Mesenchymal stem cell (in vitro differentiated cells and primary cell): ENCODE data around the gene EFHD2.
"Not testable (repeated sequence)": the region's sequence is repeated elsewhere in the genome, so short reads cannot be mapped to it uniquely, and the experiment has no call there.

Source experiments
- DNase-seq: peaks from one replicate; pipeline ENCODE4 v3.0.0-alpha.2; 2013
- H2AFZ ChIP-seq: one replicate; pipeline ENCODE4 v1.6.1; 2013; ENCODE audit warnings: low read depth, mild to moderate bottlenecking, control low read depth, inconsistent platforms, low read length, moderate library complexity
- H2AK5ac ChIP-seq: 2 replicates; pipeline ENCODE4 v1.6.1; 2013; ENCODE audit warnings: low read length, moderate library complexity, mild to moderate bottlenecking, inconsistent platforms; ENCODE audit not compliant: severe bottlenecking
- H2BK120ac ChIP-seq: one replicate; pipeline ENCODE4 v1.6.1; 2013; ENCODE audit warnings: low read depth, mild to moderate bottlenecking, inconsistent platforms, low read length, moderate library complexity
- H2BK12ac ChIP-seq, 2 experiments: one replicate each; pipeline ENCODE4 v1.6.1; 2013; ENCODE audit warnings: inconsistent platforms in 2 of 2, low read length in 2 of 2, mild to moderate bottlenecking in 2 of 2, moderate library complexity in 2 of 2, control low read depth in 1 of 2
- H2BK15ac ChIP-seq: one replicate; pipeline ENCODE4 v1.6.1; 2013; ENCODE audit warnings: mild to moderate bottlenecking, low read depth, inconsistent platforms; ENCODE audit not compliant: poor library complexity, severe bottlenecking
- H2BK5ac ChIP-seq: 2 replicates; pipeline ENCODE4 v1.6.1; 2013; ENCODE audit warnings: low read depth, mild to moderate bottlenecking, low read length, control low read depth, inconsistent platforms; ENCODE audit not compliant: poor library complexity, severe bottlenecking
- H3K14ac ChIP-seq, 2 experiments: one replicate each; pipeline ENCODE4 v1.6.1; 2013; ENCODE audit warnings: inconsistent platforms in 2 of 2, low read length in 2 of 2, control low read depth in 1 of 2, mild to moderate bottlenecking in 1 of 2, moderate library complexity in 1 of 2
- H3K18ac ChIP-seq, 2 experiments: one replicate each; pipeline ENCODE4 v1.6.1; 2013; ENCODE audit warnings: inconsistent platforms in 2 of 2, low read length in 2 of 2, control low read depth in 1 of 2, low read depth in 1 of 2, mild to moderate bottlenecking in 1 of 2
- H3K23ac ChIP-seq, 2 experiments: one replicate each; pipeline ENCODE4 v1.6.1; 2013; ENCODE audit warnings: inconsistent platforms in 2 of 2, low read length in 2 of 2, mild to moderate bottlenecking in 2 of 2, moderate library complexity in 2 of 2, control low read depth in 1 of 2
- H3K27ac ChIP-seq: 2 replicates; pipeline ENCODE4 v1.5.1; 2013; ENCODE audit warnings: mild to moderate bottlenecking, moderate library complexity, low read length, control low read depth, inconsistent platforms; ENCODE audit not compliant: poor library complexity, severe bottlenecking
- H3K27me3 ChIP-seq, 2 experiments: 2 replicates each; pipeline versions ENCODE4 v1.6.1 to v1.7.0; 2013; ENCODE audit warnings: low read length in 2 of 2, mild to moderate bottlenecking in 2 of 2, moderate library complexity in 2 of 2, control low read depth in 1 of 2, inconsistent platforms in 1 of 2; ENCODE audit not compliant: control insufficient read depth in 1 of 2, insufficient read depth in 1 of 2
- H3K36me3 ChIP-seq, 2 experiments: 2 replicates each; pipeline versions ENCODE4 v1.6.1 to v1.7.0; 2013; ENCODE audit warnings: low read length in 2 of 2, control low read depth in 1 of 2, inconsistent platforms in 1 of 2, low read depth in 1 of 2, mild to moderate bottlenecking in 1 of 2; ENCODE audit not compliant: insufficient read depth in 2 of 2, control insufficient read depth in 1 of 2
- H3K4ac ChIP-seq, 2 experiments: one replicate each; pipeline ENCODE4 v1.6.1; 2013; ENCODE audit warnings: inconsistent platforms in 2 of 2, low read length in 2 of 2, mild to moderate bottlenecking in 2 of 2, moderate library complexity in 2 of 2, control low read depth in 1 of 2, low read depth in 1 of 2
- H3K4me1 ChIP-seq: 2 replicates; pipeline ENCODE4 v1.6.1; 2013; ENCODE audit warnings: low read depth, low read length, control low read depth; ENCODE audit not compliant: control insufficient read depth, insufficient read depth
- H3K4me2 ChIP-seq: 2 replicates; pipeline ENCODE4 v1.6.1; 2013; ENCODE audit warnings: low read length, mild to moderate bottlenecking, inconsistent platforms; ENCODE audit not compliant: poor library complexity, severe bottlenecking
- H3K4me3 ChIP-seq, 2 experiments: 2 replicates each; pipeline versions ENCODE4 v1.5.1 to v1.7.0; 2013; ENCODE audit warnings: low read length in 2 of 2, mild to moderate bottlenecking in 2 of 2, control low read depth in 1 of 2, low read depth in 1 of 2; ENCODE audit not compliant: insufficient read depth in 1 of 2
- H3K79me1 ChIP-seq: replicated peaks from 2 replicates; pipeline ENCODE4 v1.6.1; 2013; ENCODE audit warnings: mild to moderate bottlenecking, control low read depth, low read length, inconsistent platforms; ENCODE audit not compliant: poor library complexity, severe bottlenecking
- H3K9ac ChIP-seq: 2 replicates; pipeline ENCODE4 v1.7.0; 2013; ENCODE audit warnings: mild to moderate bottlenecking, low read length, moderate library complexity
- H3K9me3 ChIP-seq: 2 replicates; pipeline ENCODE4 v1.7.0; 2013; ENCODE audit warnings: mild to moderate bottlenecking, low read length; ENCODE audit not compliant: control insufficient read depth
- H4K8ac ChIP-seq: one replicate; pipeline ENCODE4 v1.6.1; 2013; ENCODE audit warnings: inconsistent platforms, mild to moderate bottlenecking, low read length, moderate library complexity
- H4K91ac ChIP-seq: one replicate; pipeline ENCODE4 v1.6.1; 2013; ENCODE audit warnings: mild to moderate bottlenecking, low read length, inconsistent platforms
- WGBS: methylation state at CpG from one replicate; pipeline ENCODE4 v1.1.7; 2013; ENCODE audit warnings: mixed read lengths; 5-methylcytosine and 5-hydroxymethylcytosine counted together

EFHD2 gene

GRCh38 chr1:15371610-15372545 lies 37.8 kb upstream of the EFHD2 start:
- no peak overlapping the region for H3K27ac ChIP-seq
- H3K4ac ChIP-seq: peak overlapping the region in 1 of 2 experiments; percentile 1
- no peak overlapping the region for H3K9ac ChIP-seq
- WGBS: 79% methylated on average over 21 of the region's 21 CpGs
- no peak overlapping the region for H3K4me2 ChIP-seq
- H2AK5ac ChIP-seq: no peak overlapping the region
- H2BK5ac ChIP-seq: no peak overlapping the region
- no peaks in the 10 kb centered on the region for H3K36me3 ChIP-seq
- peaks cover 0 to 10% of the 10 kb centered on the region in 2 experiments for H3K27me3 ChIP-seq
- peak overlapping the region; percentile 79 for H4K91ac ChIP-seq
- peak overlapping the region in 1 of 2 experiments; percentile 34 for H3K18ac ChIP-seq
- no peaks in the 10 kb centered on the region for H3K79me1 ChIP-seq
- no peaks in the 10 kb centered on the region for H3K9me3 ChIP-seq
- peak overlapping the region; percentile 76 for H4K8ac ChIP-seq
- H3K4me1 ChIP-seq: peaks cover 2% of the 10 kb centered on the region
- H3K4me3 ChIP-seq: no peak overlapping the region
- H2BK12ac ChIP-seq: no peak overlapping the region
- peak overlapping the region; percentile 3 for H2BK15ac ChIP-seq
- no peak overlapping the region for H3K23ac ChIP-seq
- peak overlapping the region in 1 of 2 experiments; percentile 26 for H3K14ac ChIP-seq
- no peak overlapping the region for H2BK120ac ChIP-seq
- DNase-seq: peak; percentile 21
- no peak overlapping the region for H2AFZ ChIP-seq

DNA sequence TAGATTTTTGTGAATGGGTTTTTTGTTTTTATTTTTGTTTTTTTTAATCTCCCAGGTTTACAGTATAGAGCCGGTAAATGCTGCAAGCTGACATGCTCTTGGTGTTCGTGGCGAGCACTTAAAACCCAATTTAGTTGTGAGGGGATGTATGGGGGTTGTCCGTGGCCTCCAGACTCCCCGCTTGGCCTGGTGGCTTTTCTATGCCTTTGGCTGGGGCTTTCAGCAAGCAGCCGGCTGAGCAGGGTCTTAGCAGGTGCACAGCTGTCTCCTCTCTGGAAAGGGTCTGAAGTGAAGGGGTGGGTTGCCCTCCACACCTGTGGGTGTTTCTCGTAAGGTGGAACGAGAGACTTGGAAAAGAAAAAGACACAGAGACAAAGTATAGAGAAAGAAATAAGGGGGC lies 31.0 kb upstream of the EFHD2 start:
- Histone ChIP-seq H3K27ac (no peak overlapping the region), H3K4me2 (no peak overlapping the region), H2BK120ac (no peak overlapping the region), H3K27me3 (peaks cover 15 to 32% of the 10 kb centered on the region in 2 experiments), H3K4ac (no peak overlapping the region), H2AFZ (no peak overlapping the region), H3K9me3 (no peaks in the 10 kb centered on the region), H3K23ac (no peak overlapping the region), H2AK5ac (no peak overlapping the region), H3K18ac (no peak overlapping the region), H3K4me3 (no peak overlapping the region), H4K91ac (no peak overlapping the region), H2BK12ac (no peak overlapping the region), H4K8ac (no peak overlapping the region), H3K4me1 (no peaks in the 10 kb centered on the region), H3K79me1 (no peaks in the 10 kb centered on the region), H3K9ac (no peak overlapping the region), H3K14ac (no peak overlapping the region), H2BK5ac (no peak overlapping the region), H3K36me3 (no peaks in the 10 kb centered on the region), H2BK15ac (no peak overlapping the region)
- no peak for DNase-seq
- WGBS: 94% methylated on average over 8 of the region's 8 CpGs

DNA sequence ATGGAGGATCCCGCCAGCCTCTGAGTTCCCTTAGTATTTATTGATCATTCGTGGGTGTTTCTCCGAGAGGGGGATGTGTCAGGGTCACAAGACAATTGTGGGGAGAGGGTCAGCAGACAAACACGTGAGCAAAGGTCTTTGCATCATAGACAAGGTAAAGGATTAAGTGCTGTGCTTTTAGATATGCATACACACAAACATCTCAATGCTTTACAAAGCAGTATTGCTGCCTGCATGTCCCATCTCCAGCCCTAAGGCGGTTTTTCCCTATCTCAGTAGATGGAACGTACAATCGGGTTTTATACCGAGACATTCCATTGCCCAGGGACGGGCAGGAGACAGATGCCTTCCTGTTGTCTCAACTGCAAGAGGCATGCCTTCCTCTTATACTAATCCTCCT lies 30.5 kb upstream of the EFHD2 start:
- H3K4me3 ChIP-seq, H3K23ac ChIP-seq, H3K4ac ChIP-seq, H3K9ac ChIP-seq, H2BK15ac ChIP-seq, H3K14ac ChIP-seq, H3K4me2 ChIP-seq, H3K36me3 ChIP-seq, H2BK12ac ChIP-seq, H3K27ac ChIP-seq, DNase-seq, H4K91ac ChIP-seq, H3K4me1 ChIP-seq, H2BK5ac ChIP-seq, H3K79me1 ChIP-seq, H3K18ac ChIP-seq, H2BK120ac ChIP-seq, H2AFZ ChIP-seq, H3K9me3 ChIP-seq, H2AK5ac ChIP-seq, H4K8ac ChIP-seq: not testable (repeated sequence)
- 48% methylated on average over 5 of the region's 9 CpGs for WGBS
- peaks cover 17 to 32% of the 10 kb centered on the region in 2 experiments for H3K27me3 ChIP-seq

GRCh38 chr1:15380601-15381508 lies 28.8 kb upstream of the EFHD2 start:
- 89% methylated on average over 22 of the region's 22 CpGs for WGBS
- Histone ChIP-seq H2AK5ac (no peak overlapping the region), H3K9ac (no peak overlapping the region), H3K79me1 (no peaks in the 10 kb centered on the region), H3K4me2 (no peak overlapping the region), H3K14ac (no peak overlapping the region), H3K23ac (no peak overlapping the region), H4K8ac (no peak overlapping the region), H2BK120ac (no peak overlapping the region), H3K4me1 (peaks cover 7% of the 10 kb centered on the region), H4K91ac (no peak overlapping the region), H2AFZ (no peak overlapping the region), H2BK12ac (no peak overlapping the region), H3K18ac (no peak overlapping the region), H3K36me3 (no peaks in the 10 kb centered on the region), H3K9me3 (no peaks in the 10 kb centered on the region), H2BK5ac (no peak overlapping the region), H3K4me3 (no peak overlapping the region), H3K27ac (no peak overlapping the region), H3K4ac (no peak overlapping the region), H3K27me3 (peaks cover 33 to 42% of the 10 kb centered on the region in 2 experiments), H2BK15ac (no peak overlapping the region)
- DNase-seq: no peak
